ENCODE data around the gene CCDC183. TPM values are rescaled to one million over a fixed set of nuclear protein-coding genes. Genes with fewer than 3 reads are reported as not detected.

CCDC183 gene
- total and polyA plus RNA-seq, 8 donors: 0.44 to 11.7 (median 10.0) TPM; not detected in 1

DNA sequence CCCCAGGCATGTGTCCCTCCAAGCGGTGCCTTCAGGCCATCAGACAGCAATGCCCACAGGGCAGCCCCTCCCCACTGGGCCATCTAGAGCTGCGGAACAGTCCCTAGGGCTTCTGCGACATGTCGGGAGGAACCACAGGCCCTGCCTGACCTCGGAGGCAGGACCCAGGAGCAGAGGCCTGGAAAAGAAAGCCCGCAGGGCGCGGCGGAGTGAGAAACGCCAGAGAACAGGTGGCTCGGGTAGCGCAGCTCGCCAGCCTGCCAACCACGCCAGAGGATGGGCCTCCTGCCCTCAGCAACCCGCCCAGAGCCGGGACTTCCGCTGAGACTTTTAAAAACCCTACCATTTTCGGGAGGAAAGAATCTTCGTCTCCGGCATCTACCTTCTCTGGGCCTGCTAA, 38.8 kb upstream of the CCDC183 start:
- DNase-seq: peak in 1 of 4 donors; percentile 43
- intact Hi-C loops (cut with DNase I): no loop called here
- TF ChIP-seq, protein P1, sequence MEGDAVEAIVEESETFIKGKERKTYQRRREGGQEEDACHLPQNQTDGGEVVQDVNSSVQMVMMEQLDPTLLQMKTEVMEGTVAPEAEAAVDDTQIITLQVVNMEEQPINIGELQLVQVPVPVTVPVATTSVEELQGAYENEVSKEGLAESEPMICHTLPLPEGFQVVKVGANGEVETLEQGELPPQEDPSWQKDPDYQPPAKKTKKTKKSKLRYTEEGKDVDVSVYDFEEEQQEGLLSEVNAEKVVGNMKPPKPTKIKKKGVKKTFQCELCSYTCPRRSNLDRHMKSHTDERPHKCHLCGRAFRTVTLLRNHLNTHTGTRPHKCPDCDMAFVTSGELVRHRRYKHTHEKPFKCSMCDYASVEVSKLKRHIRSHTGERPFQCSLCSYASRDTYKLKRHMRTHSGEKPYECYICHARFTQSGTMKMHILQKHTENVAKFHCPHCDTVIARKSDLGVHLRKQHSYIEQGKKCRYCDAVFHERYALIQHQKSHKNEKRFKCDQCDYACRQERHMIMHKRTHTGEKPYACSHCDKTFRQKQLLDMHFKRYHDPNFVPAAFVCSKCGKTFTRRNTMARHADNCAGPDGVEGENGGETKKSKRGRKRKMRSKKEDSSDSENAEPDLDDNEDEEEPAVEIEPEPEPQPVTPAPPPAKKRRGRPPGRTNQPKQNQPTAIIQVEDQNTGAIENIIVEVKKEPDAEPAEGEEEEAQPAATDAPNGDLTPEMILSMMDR (IDR thresholded peaks at IDR 0.05): no peak
- ATAC-seq: no peak
- Histone ChIP-seq H3K36me3 (no peaks in the 10 kb centered on the region), H3K9me3 (peaks cover 0 to 4% of the 10 kb centered on the region in 2 donors), H3K4me1 (no peaks in the 10 kb centered on the region), H3K27me3 (peaks cover 0 to 34% of the 10 kb centered on the region in 2 donors), H3K4me3 (no peak overlapping the region), H3K27ac (no peak overlapping the region)

DNA sequence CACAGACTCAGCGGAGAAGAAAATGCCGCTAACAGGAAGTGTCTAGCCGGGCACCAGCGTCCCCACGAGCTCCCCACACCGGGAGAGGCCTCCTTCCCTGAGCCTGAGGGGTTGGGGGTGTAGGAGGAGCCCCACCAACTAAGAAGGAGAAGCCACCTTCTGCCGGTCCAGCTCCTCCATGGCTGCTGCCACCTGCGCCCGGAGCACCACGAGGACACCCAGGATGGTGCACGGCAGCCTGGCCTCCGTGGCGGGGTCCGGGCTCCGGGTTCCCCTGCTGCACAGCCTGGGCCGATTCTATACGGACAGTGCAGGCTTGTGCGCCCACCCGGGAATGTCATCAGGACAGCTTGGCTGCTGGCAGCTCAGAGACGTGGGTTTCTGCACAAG, 38.4 kb upstream of the CCDC183 start:
- Histone ChIP-seq H3K4me3 (no peak overlapping the region), H3K9me3 (peaks cover 0 to 1% of the 10 kb centered on the region in 2 donors), H3K27ac (no peak overlapping the region), H3K4me1 (no peaks in the 10 kb centered on the region), H3K27me3 (peaks cover 0 to 38% of the 10 kb centered on the region in 2 donors), H3K36me3 (no peaks in the 10 kb centered on the region)
- peak in 1 of 4 donors; percentile 71 for DNase-seq
- no peak for ATAC-seq
- intact Hi-C loops (cut with DNase I): no loop called here
- TF ChIP-seq, protein P1 (IDR thresholded peaks at IDR 0.05): no peak

DNA sequence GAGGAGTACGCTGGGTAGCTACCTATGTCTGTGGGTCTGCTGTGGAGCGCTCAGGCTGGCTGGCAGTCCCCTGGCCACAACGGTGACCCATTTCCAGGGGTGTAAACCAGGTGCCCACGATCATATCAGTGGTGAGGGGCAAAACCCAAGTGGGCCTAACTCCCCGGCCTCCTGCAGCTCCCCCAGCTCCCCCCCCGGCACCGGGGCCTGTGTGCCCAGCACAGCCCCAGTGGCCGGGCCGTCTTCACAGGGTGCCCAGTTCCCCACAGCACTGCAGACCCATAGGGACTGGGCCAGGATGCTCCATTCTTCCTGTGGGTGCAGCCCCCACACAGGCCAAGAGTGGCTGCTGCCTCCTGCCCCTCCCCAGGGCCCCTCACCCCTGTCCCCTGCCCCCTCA, 37.1 kb upstream of the CCDC183 start:
- TF ChIP-seq, protein P1 (IDR thresholded peaks at IDR 0.05): no peak
- peaks cover 0 to 1% of the 10 kb centered on the region in 2 donors for H3K9me3 ChIP-seq
- intact Hi-C loops (cut with DNase I): no loop called here
- ATAC-seq (no peak), DNase-seq (peak in 1 of 4 donors; percentile 67)
- H3K36me3 ChIP-seq: no peaks in the 10 kb centered on the region
- no peaks in the 10 kb centered on the region for H3K4me1 ChIP-seq
- peaks cover 0 to 48% of the 10 kb centered on the region in 2 donors for H3K27me3 ChIP-seq
- H3K27ac ChIP-seq: no peak overlapping the region
- no peak overlapping the region for H3K4me3 ChIP-seq

DNA sequence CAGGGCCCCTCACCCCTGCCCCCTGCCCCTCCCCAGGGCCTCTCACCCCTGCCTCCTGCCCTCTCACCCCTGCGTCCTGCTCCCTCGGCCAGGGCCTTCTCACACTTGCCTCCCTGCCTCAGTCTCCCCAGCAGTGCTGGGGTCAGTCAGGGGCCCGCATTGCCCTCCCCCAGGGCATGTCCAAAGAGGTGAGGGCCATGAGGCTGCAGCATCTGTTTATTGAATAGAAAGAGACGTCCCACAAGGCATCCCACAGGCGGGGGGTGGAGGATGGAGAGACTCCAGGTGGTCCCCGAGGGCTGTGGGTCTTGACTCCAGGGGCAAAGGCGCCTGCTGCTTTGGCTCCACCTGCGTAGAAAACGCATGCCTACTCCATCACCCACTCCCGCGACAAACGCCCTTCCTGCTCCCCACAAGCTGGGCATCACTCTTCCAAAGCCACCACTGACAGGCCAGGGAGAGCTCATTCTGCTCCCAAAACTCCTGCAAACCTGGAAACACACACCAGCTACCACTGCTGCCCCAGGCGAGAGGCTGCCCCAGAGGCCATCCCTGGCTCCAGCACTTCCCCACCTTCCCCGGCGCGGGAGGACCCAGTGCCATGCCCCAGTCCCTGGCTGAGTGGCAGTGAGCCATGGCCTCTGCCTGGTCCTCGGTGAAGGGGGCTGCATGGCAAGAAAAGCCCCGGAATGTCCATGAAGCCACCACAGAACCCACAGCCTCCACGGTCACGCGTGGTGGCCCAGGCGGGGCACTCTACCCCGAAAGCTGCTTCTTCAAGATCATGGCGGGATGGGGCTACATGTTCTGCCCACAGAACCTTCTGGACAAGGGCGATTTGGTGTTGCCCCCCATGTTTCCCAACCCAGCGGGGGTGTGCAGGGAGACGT, 36.5 kb upstream of the CCDC183 start:
- Histone ChIP-seq H3K9me3 (peaks cover 0 to 1% of the 10 kb centered on the region in 2 donors), H3K27me3 (peaks cover 0 to 48% of the 10 kb centered on the region in 2 donors), H3K4me1 (no peaks in the 10 kb centered on the region), H3K27ac (no peak overlapping the region), H3K4me3 (no peak overlapping the region), H3K36me3 (no peaks in the 10 kb centered on the region)
- DNase-seq (peak in 1 of 4 donors; percentile 58), ATAC-seq (no peak)
- intact Hi-C loops (cut with DNase I): no loop called here
- TF ChIP-seq, protein P1 (IDR thresholded peaks at IDR 0.05): no peak

DNA sequence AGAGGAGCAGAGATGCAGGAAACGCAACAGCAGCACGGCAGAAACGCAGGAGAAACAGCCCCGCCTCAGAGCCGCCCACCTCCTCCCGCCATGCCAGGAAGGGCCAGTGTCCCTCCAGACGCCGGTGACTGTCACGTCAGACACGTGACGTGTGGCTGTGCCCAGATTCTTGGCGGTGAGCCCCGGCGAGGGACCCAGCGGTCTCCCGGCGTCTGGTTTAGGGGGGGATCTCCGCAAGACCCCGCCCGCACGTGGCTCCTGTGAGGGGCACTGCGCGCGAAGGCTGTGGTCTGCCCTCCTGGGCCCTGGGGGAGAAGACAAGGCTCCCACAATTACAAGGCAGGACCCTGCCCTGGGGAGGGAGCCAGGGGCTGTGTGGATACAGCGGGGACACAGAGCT, 35.7 kb upstream of the CCDC183 start:
- DNase-seq (peak in 1 of 4 donors; percentile 72), ATAC-seq (no peak)
- peaks cover 0 to 42% of the 10 kb centered on the region in 2 donors for H3K27me3 ChIP-seq
- no peak overlapping the region for H3K4me3 ChIP-seq
- no peaks in the 10 kb centered on the region for H3K4me1 ChIP-seq
- intact Hi-C loops (cut with DNase I): no loop called here
- TF ChIP-seq, protein P1 (IDR thresholded peaks at IDR 0.05): no peak
- H3K9me3 ChIP-seq: peaks cover 0 to 1% of the 10 kb centered on the region in 2 donors
- H3K27ac ChIP-seq: no peak overlapping the region
- H3K36me3 ChIP-seq: no peaks in the 10 kb centered on the region
